Immature natural killer cell (primary cell): ENCODE measurements around the gene NR2F1. TPM values are rescaled to one million over a fixed set of nuclear protein-coding genes. Genes with fewer than 3 reads are reported as not detected.
A peak's percentile ranks its signal among the peaks of the same experiment; 100 is the strongest.

Source experiments
- DNase-seq, 3 donors: peaks; one replicate each; pipeline ENCODE4 v3.0.0; 2022; ENCODE audit warnings: mixed read lengths in 1 of 3
- H3K27ac Mint-ChIP-seq, 6 donors: one replicate each; pipeline ENCODE4 v1.8.0; 2020; ENCODE audit warnings: mixed read lengths in 6 of 6, mild to moderate bottlenecking in 5 of 6, inconsistent platforms in 4 of 6, moderate library complexity in 3 of 6
- H3K27me3 Mint-ChIP-seq, 3 donors: one replicate each; pipeline ENCODE4 v1.8.0; 2020 to 2021; ENCODE audit warnings: low read depth in 3 of 3, mild to moderate bottlenecking in 3 of 3, mixed read lengths in 3 of 3, moderate library complexity in 3 of 3, inconsistent platforms in 1 of 3
- H3K36me3 Mint-ChIP-seq, 3 donors: one replicate each; pipeline ENCODE4 v1.8.0; 2020; ENCODE audit warnings: mixed read lengths in 3 of 3, inconsistent platforms in 2 of 3, mild to moderate bottlenecking in 2 of 3
- H3K4me1 Mint-ChIP-seq, 2 donors: one replicate each; pipeline ENCODE4 v1.8.0; 2020; ENCODE audit warnings: inconsistent platforms in 2 of 2, mild to moderate bottlenecking in 2 of 2, mixed read lengths in 2 of 2, moderate library complexity in 1 of 2
- H3K4me3 Mint-ChIP-seq, 5 donors: one replicate each; pipeline ENCODE4 v1.8.0; 2020; ENCODE audit warnings: mild to moderate bottlenecking in 5 of 5, mixed read lengths in 5 of 5, inconsistent platforms in 3 of 5, moderate library complexity in 3 of 5
- H3K9me3 Mint-ChIP-seq, 6 donors: one replicate each; pipeline ENCODE4 v1.8.0; 2020; ENCODE audit warnings: mild to moderate bottlenecking in 6 of 6, mixed read lengths in 6 of 6, inconsistent platforms in 4 of 6, moderate library complexity in 3 of 6
- polyA plus RNA-seq, 3 donors: library from polyadenylated mRNA; unstranded; fragments of 300-500 nt; fragmentation: Illumina TruSeq; gene quantifications; one replicate each; pipeline ENCODE4 v1.2.3, GENCODE V29; 2021

Gene NR2F1
- polyA plus RNA-seq, 3 donors from 2014 or later, result not detected

DNA sequence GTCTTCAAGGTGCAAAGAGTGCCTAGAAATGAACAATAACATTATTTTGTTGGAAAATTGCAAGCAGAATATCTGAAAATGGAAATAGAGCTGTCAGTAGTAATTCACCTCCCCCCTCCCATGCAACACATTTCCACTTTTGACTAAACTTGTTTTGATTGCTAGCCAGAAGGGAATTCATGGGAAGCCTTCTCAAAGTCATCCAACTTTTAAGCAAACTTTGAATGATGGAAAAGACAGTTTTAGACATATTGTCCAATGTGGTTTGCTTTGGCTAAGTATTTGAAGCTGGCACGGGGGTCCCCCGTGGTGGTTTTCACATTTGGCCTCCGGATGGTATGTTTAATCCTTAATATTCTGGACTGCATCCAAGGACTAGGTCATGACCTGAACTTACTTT, 7.5 kb downstream of the NR2F1 start:
- H3K4me3 Mint-ChIP-seq, result no peak overlapping the region
- H3K9me3 Mint-ChIP-seq, result peaks cover 0 to 7% (median 0%) of the 10 kb centered on the region in 6 donors
- H3K27ac Mint-ChIP-seq, result no peak overlapping the region
- DNase-seq, result no peak
- peaks cover 34 to 71% (median 60%) of the 10 kb centered on the region in 3 donors for H3K27me3 Mint-ChIP-seq
- H3K4me1 Mint-ChIP-seq, result peaks cover 23 to 32% of the 10 kb centered on the region in 2 donors
- H3K36me3 Mint-ChIP-seq, result peaks cover 0 to 8% (median 4%) of the 10 kb centered on the region in 3 donors

DNA sequence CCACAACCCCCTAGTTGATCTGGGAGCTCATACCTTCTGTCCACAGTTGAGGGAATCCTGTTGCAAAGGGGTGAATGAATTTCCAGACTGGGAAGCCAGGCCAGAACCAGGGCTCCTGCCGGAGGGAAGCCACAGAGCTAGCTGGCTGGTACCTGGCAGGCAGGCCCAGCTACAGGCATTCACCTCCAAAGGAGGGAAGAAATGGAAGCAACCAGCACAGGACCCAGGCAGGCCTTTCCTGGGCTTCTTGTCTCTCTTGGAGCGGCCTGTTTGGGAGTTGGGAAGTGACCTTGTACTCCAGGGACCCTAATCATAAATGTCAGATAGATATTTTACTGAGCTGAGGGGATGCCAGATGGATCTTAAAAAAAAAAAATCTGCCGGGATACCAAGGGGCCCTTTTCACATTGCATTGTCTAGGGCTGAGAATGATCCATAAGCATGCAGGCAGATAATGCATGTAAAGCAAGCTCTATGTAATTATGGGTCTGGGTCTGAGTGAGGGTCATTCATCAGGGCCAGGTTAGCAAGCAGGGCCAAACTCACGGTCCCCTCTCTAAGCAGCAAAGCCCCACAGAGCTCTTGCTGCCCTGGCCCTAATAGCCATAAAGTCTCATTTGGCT, 8.4 kb downstream of the NR2F1 start:
- H3K27ac Mint-ChIP-seq, result no peak overlapping the region
- H3K4me1 Mint-ChIP-seq, result peaks cover 20 to 31% of the 10 kb centered on the region in 2 donors
- peaks cover 33 to 75% (median 52%) of the 10 kb centered on the region in 3 donors for H3K27me3 Mint-ChIP-seq
- H3K36me3 Mint-ChIP-seq, result peaks cover 0 to 8% (median 0%) of the 10 kb centered on the region in 3 donors
- H3K9me3 Mint-ChIP-seq, result peaks cover 0 to 9% (median 0%) of the 10 kb centered on the region in 6 donors
- H3K4me3 Mint-ChIP-seq, result no peak overlapping the region
- DNase-seq, result no peak

DNA sequence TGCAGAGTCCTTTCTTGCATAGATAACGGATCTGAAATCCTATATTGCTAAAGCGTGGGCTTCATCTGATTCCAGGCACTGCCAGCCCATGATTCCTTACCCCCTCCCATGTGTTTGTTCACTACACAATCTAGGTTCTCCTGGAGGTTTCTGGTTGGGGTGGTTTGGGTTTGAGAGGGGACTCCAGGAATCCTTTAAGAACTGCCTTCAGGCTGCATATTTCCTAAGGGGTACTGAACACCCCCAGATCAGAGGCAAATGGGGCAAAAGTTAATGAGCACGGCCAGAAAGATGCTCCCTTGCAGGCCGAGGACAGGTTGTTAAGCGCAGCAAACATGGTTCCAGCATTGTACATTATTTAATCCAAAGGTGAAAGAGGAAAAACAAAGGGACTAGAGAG, 9.9 kb downstream of the NR2F1 start:
- Mint-ChIP-seq H3K4me3 (no peak overlapping the region), H3K27me3 (peaks cover 19 to 71% (median 42%) of the 10 kb centered on the region in 3 donors), H3K27ac (no peak overlapping the region), H3K36me3 (peaks cover 0 to 8% (median 0%) of the 10 kb centered on the region in 3 donors), H3K9me3 (peaks cover 0 to 5% (median 0%) of the 10 kb centered on the region in 6 donors), H3K4me1 (peaks cover 14 to 24% of the 10 kb centered on the region in 2 donors)
- DNase-seq, result no peak

DNA sequence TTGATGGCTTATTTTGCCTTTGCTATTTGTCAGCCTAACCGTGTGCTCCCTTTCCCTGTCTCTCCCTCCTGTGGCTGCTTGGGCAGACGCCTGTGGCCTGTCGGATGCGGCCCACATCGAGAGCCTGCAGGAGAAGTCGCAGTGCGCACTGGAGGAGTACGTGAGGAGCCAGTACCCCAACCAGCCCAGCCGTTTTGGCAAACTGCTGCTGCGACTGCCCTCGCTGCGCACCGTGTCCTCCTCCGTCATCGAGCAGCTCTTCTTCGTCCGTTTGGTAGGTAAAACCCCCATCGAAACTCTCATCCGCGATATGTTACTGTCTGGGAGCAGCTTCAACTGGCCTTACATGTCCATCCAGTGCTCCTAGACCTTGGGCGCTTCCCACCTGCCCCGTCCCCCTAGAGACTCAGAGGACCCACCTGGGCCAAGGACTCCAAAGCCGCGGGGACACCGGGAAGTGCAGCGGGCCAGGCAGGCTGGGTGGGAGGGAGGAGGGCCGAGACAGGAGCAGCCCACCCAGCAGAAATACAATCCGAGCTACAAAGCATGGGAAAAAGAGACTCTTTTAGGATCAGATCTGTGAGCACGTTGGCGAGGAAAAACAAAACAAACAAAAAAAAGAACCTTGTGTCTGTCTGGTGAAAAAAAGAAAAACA, 10.6 kb downstream of the NR2F1 start:
- peaks cover 0 to 8% (median 0%) of the 10 kb centered on the region in 3 donors for H3K36me3 Mint-ChIP-seq
- H3K4me3 Mint-ChIP-seq, result no peak overlapping the region
- H3K27ac Mint-ChIP-seq, result no peak overlapping the region
- H3K4me1 Mint-ChIP-seq, result peaks cover 11 to 18% of the 10 kb centered on the region in 2 donors
- H3K9me3 Mint-ChIP-seq, result peaks cover 0 to 6% (median 0%) of the 10 kb centered on the region in 6 donors
- no peak for DNase-seq
- H3K27me3 Mint-ChIP-seq, result peaks cover 18 to 70% (median 43%) of the 10 kb centered on the region in 3 donors

DNA sequence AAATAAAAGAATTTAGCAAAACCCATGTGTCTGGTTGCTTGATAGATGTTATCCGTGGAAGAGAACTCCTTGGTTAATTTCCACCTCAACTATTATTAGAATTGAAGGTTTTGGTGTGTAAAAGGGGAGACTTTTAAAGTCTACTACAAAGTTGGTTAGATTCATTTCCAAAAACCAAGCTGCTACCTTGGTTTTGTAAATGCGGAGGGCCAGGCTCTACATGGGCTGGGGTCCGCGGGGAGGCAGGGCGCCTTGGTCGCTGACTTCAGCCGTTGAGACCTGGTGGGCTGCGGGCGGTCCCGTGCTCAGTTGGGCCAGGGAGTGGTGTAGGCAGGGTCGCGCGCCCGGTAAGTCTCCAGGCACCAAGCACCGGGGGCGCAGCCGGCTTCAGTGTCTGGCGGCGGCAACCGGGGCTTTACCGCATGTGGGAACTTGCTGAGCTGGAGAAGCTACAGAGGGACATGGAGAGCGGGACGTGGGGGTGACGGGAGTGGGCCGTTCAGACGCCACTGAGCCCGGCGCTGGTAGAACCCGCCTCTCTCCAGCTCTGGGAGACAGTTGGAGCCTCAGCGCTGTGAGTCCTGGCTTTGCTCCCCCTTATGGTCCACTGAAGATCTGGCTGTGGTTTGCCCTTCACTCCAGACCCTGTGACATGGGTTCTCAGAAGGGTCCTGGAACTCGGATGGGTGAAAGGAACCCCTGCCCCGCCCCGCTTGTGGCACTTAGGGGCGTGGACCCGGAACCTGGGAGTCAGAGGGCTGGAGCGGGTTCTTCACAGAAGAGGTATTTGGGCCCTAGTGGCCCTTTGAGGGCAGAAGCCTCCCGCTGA, 11.8 kb downstream of the NR2F1 start:
- Mint-ChIP-seq H3K4me1 (peaks cover 5 to 14% of the 10 kb centered on the region in 2 donors), H3K4me3 (peak overlapping the region in 3 of 5 donors; percentile 33 to 61 (median 44)), H3K9me3 (peaks cover 0 to 5% (median 0%) of the 10 kb centered on the region in 6 donors), H3K36me3 (peaks cover 0 to 2% (median 0%) of the 10 kb centered on the region in 3 donors), H3K27me3 (peaks cover 12 to 58% (median 32%) of the 10 kb centered on the region in 3 donors), H3K27ac (peak overlapping the region in 1 of 6 donors; percentile 50)
- no peak for DNase-seq

DNA sequence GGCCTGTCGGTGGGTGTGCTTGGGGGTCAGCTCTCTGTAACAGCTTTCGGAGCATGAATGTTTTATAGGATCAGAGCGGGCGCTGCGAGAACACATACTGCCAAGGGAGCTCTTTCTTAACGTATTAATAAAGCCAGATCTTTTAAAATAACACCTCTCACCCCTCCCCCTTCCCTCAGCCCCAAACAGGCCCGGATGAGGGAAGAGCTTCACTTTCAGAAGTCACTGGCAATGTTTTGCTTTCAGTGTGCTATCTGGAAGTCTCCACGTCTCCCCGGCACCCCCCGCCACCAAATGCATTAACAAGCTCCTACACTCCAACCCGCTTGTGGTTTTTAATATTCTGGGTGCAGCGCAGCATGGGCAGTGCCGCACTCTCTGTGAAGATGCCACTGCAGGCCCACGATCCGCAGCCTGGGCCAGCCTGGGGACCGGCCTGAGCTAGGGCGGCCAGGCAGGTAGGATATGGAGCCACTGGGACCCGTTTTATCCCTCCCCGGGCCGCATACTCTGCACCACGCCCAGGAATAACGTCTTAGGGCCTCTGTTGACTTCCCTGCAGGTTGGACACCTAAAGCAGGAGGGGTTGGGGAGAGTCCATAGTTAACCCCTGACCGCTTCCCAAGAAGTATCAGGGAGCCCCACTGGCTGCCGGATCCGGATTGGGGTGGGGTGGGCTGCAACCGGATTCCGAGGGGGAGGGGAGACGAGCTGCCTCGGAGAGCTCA, 12.6 kb downstream of the NR2F1 start:
- peak overlapping the region in 3 of 5 donors; percentile 33 to 61 (median 44) for H3K4me3 Mint-ChIP-seq
- H3K4me1 Mint-ChIP-seq, result peaks cover 5 to 14% of the 10 kb centered on the region in 2 donors
- DNase-seq, result no peak
- H3K9me3 Mint-ChIP-seq, result peaks cover 0 to 5% (median 0%) of the 10 kb centered on the region in 6 donors
- peaks cover 9 to 52% (median 32%) of the 10 kb centered on the region in 3 donors for H3K27me3 Mint-ChIP-seq
- peaks cover 0 to 2% (median 0%) of the 10 kb centered on the region in 3 donors for H3K36me3 Mint-ChIP-seq
- H3K27ac Mint-ChIP-seq, result peak overlapping the region in 1 of 6 donors; percentile 50

DNA sequence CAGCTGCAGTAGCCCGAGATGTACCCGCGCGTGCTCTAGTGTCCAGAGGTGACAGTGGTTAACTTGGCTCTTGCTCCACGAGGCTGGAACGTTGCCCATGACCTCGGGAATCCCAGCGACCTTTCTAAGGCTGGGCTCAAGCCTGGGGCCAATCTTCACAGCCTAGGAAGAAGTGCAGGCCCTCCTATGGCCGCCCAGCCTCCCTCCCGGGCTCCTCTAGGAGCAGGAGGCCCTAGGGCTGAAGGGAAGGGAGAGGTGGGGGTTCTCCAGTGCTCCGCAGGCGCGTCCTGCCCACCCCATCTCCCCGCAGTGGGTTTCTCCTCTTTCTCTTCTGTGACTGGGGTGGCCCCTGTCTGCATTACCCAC, 13.3 kb downstream of the NR2F1 start:
- Mint-ChIP-seq H3K36me3 (peaks cover 0 to 2% (median 0%) of the 10 kb centered on the region in 3 donors), H3K4me1 (peaks cover 5 to 14% of the 10 kb centered on the region in 2 donors), H3K27me3 (peaks cover 10 to 47% (median 25%) of the 10 kb centered on the region in 3 donors), H3K9me3 (peaks cover 0 to 5% (median 0%) of the 10 kb centered on the region in 6 donors), H3K27ac (no peak overlapping the region), H3K4me3 (peak overlapping the region in 2 of 5 donors; percentile 38 to 50)
- no peak for DNase-seq

DNA sequence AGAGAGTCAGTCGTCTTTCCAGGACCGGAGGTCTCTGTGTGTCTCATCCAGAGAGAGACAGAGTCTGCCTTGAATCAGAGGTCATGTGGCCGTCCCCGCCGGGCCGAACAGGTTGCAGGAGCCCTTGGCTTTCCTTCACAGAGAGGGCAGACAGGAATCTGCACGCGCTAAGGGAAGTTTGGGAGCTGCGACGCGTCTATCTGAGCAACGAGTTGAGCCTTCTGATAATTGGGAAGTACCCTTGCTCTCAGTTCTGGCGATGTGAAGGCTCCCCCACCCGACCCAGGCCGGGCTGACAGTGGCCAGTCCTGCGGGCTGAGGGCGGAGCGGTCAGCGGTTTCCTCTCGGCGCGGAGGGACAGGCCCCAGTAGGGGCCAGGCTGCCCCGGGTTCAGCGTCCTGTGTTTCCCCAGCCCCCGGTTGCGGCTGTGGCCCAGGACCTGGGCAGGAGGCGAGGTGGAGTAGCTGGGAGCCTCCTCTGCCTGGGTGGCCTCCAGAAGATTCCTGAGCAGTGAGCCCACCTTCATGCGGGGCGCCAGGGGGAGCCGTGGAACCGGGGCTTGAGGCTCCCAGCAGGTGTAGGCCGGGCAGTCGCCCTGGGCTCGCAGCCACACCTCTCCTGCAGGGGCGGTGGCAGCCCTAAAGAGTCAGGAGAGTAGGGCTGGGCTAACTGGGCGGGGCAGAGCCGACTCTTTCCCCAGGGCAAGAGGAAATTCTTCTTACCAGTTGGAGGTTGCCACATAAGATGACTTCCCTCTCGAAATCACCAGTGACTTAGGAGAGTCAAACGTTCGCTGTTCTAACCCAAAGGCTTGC, 13.9 kb downstream of the NR2F1 start:
- Mint-ChIP-seq H3K27me3 (peaks cover 12 to 44% (median 23%) of the 10 kb centered on the region in 3 donors), H3K4me1 (peaks cover 5 to 14% of the 10 kb centered on the region in 2 donors), H3K9me3 (peaks cover 0 to 5% (median 0%) of the 10 kb centered on the region in 6 donors), H3K27ac (no peak overlapping the region), H3K4me3 (no peak overlapping the region), H3K36me3 (no peaks in the 10 kb centered on the region)
- DNase-seq, result no peak

DNA sequence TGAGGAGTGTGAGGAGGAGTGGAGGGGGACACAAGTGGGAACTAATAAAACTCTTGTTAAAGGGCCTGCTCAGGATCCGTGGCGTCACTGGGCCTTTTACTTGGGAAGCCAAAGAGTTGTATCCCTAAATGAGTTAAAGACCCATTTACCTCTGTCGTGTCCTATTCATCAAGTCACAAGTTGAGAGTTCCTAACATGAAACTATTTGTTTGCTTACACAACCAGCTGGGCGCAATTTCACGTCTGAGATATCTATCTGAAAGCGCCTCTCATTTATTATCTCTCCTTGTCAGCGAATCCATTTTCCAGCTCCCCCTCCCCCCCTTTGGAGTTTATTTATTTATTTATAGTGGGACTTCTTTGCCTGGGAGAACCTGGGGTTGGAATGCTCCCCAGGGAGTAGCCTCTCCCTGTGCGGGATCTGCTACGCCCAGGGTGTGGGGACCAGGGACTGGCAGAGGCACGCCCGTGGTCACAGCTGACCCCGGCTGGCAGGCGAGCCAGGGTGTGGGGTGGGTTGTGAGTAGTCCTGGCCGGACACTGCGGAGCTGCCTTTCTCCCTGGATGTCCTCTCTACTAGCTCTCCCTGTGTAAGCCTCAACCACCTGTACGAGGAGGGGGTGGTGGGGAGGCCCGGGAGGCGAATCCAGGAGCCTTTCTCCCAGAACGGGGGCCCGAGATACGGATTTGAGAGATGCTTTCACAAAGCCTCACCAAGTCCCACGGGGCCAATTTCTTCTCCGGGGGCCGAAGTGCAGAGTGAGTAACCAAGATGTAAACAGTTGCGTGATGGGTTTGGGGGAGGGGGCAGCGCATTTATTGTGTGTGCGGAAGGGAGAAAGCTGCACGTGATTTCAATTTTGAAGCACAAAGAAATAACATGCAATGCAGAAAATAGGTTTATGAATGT, 15.3 kb downstream of the NR2F1 start:
- H3K4me1 Mint-ChIP-seq, result peaks cover 5 to 14% of the 10 kb centered on the region in 2 donors
- H3K36me3 Mint-ChIP-seq, result no peaks in the 10 kb centered on the region
- no peak for DNase-seq
- H3K9me3 Mint-ChIP-seq, result peaks cover 0 to 5% (median 0%) of the 10 kb centered on the region in 6 donors
- H3K4me3 Mint-ChIP-seq, result no peak overlapping the region
- H3K27me3 Mint-ChIP-seq, result peaks cover 15 to 48% (median 23%) of the 10 kb centered on the region in 3 donors
- H3K27ac Mint-ChIP-seq, result no peak overlapping the region

DNA sequence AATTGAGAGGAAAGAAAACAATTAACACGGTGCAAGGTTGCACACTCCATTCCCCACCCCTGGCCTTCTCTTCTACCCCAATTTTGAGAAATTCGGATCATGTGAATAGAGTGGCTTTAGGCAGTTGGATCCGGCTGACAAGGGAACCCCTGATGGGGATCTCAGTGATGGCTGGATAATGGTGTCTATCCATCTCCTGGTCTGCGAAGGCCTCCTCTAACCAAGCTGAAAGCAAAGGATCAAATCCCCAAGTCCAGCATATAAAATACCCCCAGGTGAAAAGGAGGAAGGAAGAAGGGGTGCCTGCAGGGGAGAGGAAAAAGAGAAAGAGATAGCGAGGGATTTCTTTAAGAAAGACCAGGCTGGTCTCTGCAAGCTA, 16.0 kb downstream of the NR2F1 start:
- no peak for DNase-seq
- H3K27ac Mint-ChIP-seq, result no peak overlapping the region
- H3K27me3 Mint-ChIP-seq, result peaks cover 15 to 50% (median 23%) of the 10 kb centered on the region in 3 donors
- no peaks in the 10 kb centered on the region for H3K36me3 Mint-ChIP-seq
- H3K4me3 Mint-ChIP-seq, result no peak overlapping the region
- peaks cover 8 to 19% of the 10 kb centered on the region in 2 donors for H3K4me1 Mint-ChIP-seq
- H3K9me3 Mint-ChIP-seq, result peaks cover 0 to 5% (median 0%) of the 10 kb centered on the region in 6 donors

DNA sequence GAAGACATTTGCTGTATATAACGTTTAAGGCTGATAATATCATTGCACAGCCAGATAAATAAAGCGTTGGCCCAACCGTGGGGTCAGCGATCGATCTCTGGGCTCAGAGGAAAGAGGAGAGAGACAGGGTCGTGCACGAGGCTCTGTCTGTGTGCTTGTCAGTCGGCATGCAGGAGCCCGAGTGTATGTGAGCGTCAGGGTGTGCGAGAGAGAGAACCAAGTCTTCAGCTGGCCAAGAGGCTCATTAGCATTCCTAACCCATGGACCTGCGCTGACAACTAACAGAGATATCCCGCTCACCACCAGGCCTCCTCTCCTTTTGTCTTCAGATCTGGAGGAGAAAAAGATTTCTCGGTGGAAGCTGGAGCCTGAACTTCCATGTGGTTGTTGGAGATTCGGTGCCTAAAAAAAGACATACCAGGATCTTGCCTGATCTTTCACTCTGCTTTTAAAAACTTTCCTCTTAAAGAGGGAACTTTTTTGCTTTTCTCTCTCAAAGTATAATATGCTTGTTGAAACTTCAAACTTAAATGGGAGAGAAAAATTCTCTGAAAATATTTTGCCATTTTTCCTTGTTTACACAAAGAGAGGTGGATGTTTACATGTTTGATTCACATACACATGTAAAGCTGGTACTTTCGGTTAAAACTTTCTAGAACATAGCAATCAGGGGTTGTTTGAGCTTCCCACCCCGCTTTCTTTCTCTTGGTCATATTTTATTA, 16.5 kb downstream of the NR2F1 start:
- no peak for DNase-seq
- Mint-ChIP-seq H3K9me3 (peaks cover 0 to 5% (median 0%) of the 10 kb centered on the region in 6 donors), H3K36me3 (no peaks in the 10 kb centered on the region), H3K4me3 (no peak overlapping the region), H3K27ac (no peak overlapping the region), H3K27me3 (peaks cover 15 to 45% (median 18%) of the 10 kb centered on the region in 3 donors), H3K4me1 (peaks cover 8 to 20% of the 10 kb centered on the region in 2 donors)
